Stimulated activated CD8-positive, alpha-beta memory T cell treated with anti-CD3 and anti-CD28 coated beads, Interleukin-2, amount 100 ng/mL, for 1 hour (primary cell): ENCODE measurements around the gene RFPL4A.
"Not testable (repeated sequence)": the region's sequence is repeated elsewhere in the genome, so short reads cannot be mapped to it uniquely, and the experiment has no call there.

Experiments
- DNase-seq, 2 donors: peaks; one replicate each; pipeline ENCODE4 v3.0.0-alpha.2; 2020; ENCODE audit warnings: low read depth in 2 of 2

Gene RFPL4A

GRCh38 chr19:55758797-55759196 is at the start of gene RFPL4A:
TSS of gene RFPL4A (plus strand) at chr19:55759097. CDS start at chr19:55761801, 2,704 bp downstream.
- not testable (repeated sequence) for DNase-seq

GRCh38 chr19:55711719-55712118 is 47.2 kb upstream of the RFPL4A start:
- DNase-seq = no peak

- DNase-seq = no peak
These were observed 45.9 kb upstream of the RFPL4A start for GRCh38 chr19:55712804-55713631.

- no peak for DNase-seq
These were observed 42.4 kb upstream of the RFPL4A start for GRCh38 chr19:55716531-55716930.

GRCh38 chr19:55717251-55717650 is 41.6 kb upstream of the RFPL4A start:
- DNase-seq = no peak

GRCh38 chr19:55717879-55718711 is 40.8 kb upstream of the RFPL4A start:
- not testable (repeated sequence) for DNase-seq

GRCh38 chr19:55720214-55720746 is 38.6 kb upstream of the RFPL4A start:
- DNase-seq = no peak

GRCh38 chr19:55720801-55721200 is 38.1 kb upstream of the RFPL4A start:
- DNase-seq = no peak

GRCh38 chr19:55723491-55723890 is 35.4 kb upstream of the RFPL4A start:
- no peak for DNase-seq

- DNase-seq = not testable (repeated sequence)
These were observed 28.5 kb upstream of the RFPL4A start for GRCh38 chr19:55730378-55730777.

GRCh38 chr19:55738302-55738701 is 20.6 kb upstream of the RFPL4A start, which contains the start of gene NLRP9:
TSS of gene NLRP9 (minus strand) at chr19:55738402. CDS start at chr19:55738374, 28 bp downstream.
- no peak for DNase-seq

GRCh38 chr19:55750715-55751114 is 8.2 kb upstream of the RFPL4A start:
- DNase-seq = no peak

GRCh38 chr19:55753401-55753800 is 5.5 kb upstream of the RFPL4A start:
- no peak for DNase-seq

GRCh38 chr19:55756808-55757207 is 2.1 kb upstream of the RFPL4A start:
- not testable (repeated sequence) for DNase-seq

- DNase-seq = no peak
These were observed 7.6 kb downstream of the RFPL4A start for GRCh38 chr19:55766466-55766865.

- not testable (repeated sequence) for DNase-seq
These were observed 9.9 kb downstream of the RFPL4A start, which contains the start of gene RFPL4AL1 for GRCh38 chr19:55768818-55769217. TSS of gene RFPL4AL1 (plus strand) at chr19:55769118. CDS start at chr19:55771805, 2,687 bp downstream.

- not testable (repeated sequence) for DNase-seq
These were observed 10.7 kb downstream of the RFPL4A start for GRCh38 chr19:55769632-55770031.

- DNase-seq = no peak
These were observed 18.6 kb downstream of the RFPL4A start for GRCh38 chr19:55777528-55777927.

GRCh38 chr19:55778331-55778730 is 19.4 kb downstream of the RFPL4A start:
- no peak for DNase-seq

GRCh38 chr19:55781112-55781511 is 22.2 kb downstream of the RFPL4A start:
- no peak for DNase-seq

- no peak for DNase-seq
These were observed 36.1 kb downstream of the RFPL4A start for GRCh38 chr19:55795021-55795420.

- no peak for DNase-seq
These were observed 42.5 kb downstream of the RFPL4A start for GRCh38 chr19:55801416-55801815.
